Ramos (cell line): Measurements from ENCODE around the gene CPTP.

Experiments used
- in situ Hi-C: fragments of 300-500 bp; cut with MboI; formaldehyde crosslinking; loops from one replicate; pipeline ENCODE4 v1.14.3; 2022; ENCODE audit warnings: low sequenced_read_pairs; ENCODE audit not compliant: unreplicated experiment

CPTP gene

GRCh38 chr1:1324524-1325287, at the start of gene CPTP, which contains the start of gene INTS11:
CPTP (plus strand) TSS chr1:1324802; CDS start chr1:1326911, 2,109 bp downstream.
INTS11 (minus strand) TSS chr1:1324660; CDS start chr1:1324608, 52 bp downstream.
- in situ Hi-C loops = no loop called here

DNA sequence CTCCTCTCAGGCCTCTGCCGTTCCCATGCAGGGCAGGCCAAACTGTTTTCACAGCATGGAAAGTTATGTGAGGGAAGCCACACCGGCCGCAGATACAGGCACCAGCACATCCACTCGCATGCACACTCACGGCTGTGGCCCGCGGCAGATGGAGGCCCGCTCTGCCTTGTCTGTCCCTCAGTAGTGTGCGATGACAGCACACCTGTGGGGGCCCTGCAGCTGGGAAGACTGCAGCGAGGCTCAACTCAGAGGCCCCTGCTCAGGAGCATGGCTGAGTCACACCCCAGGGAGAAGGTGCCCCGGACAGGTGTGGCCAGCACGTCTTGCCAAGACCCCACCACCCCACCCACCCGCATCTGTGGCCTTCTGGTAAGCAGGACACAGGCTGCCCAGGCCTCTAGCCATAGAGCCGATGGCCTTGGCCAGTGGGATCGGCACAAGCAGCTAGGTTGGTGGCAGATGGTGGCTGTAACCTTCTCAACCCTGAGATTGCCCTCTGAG, 49.6 kb upstream of the CPTP start:
- in situ Hi-C loops = no loop called here

- in situ Hi-C loops = no loop called here
Measured at GRCh38 chr1:1275836-1276235, 48.8 kb upstream of the CPTP start.

DNA sequence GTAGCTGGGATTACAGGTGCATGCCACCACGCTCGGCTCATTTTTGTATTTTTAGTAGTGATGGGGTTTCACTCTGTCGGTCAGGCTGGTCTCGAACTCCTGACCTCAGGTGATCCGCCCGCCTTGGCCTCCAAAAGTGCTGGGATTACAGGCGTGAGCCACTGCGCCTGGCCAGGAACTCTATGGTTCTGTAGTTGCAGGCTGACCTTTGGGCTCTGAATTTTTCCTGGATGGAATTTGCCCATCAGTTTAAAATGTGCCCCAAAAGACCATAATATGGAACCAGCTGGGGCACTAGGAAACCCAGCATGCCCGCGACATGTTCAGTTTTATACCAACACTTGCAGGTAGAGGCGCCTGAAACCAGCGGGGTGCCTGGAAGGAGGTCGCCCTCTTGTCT, 46.0 kb upstream of the CPTP start:
- in situ Hi-C loops = no loop called here

GRCh38 chr1:1279028-1279427, 45.6 kb upstream of the CPTP start:
- in situ Hi-C loops = no loop called here

- in situ Hi-C loops = no loop called here
Measured at GRCh38 chr1:1280782-1281481, 43.7 kb upstream of the CPTP start.

DNA sequence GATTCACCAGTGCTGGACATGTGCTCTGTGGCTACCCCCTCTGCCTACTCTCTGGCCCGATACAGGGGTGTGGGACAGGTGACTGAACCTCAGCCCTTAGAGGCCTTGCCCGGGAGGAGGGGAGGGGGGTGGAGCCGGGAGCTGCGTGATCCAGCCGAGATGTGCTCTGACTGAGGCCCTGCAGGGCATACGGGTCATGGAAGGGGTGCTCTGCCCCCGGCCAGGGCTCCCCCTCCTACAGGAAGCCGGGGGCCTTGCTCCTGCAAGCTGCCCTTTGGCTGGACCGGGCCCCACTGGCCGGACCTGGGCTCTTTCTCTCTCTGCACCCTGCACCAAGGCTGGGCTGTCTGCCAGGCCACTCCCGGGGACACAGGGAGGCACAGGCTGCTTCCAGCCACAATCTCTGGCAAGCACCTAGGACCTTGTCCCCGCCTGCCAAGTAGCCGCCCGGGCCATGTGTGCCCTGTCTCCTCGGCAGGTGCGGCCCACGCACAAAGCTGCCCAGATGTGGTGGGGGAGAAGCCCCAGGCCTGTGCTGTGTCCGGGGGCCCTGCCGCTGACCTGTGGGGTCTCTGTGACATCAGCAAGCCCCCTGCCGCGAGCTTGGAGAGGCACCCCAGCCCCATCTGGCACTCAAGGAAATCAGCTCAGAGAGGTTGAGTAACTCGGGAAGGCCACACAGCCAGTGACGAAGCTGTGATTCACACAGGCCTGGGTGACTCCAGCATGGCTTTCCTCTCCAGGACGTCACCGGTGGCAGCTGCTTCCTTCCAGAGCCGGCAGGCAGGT, 42.9 kb upstream of the CPTP start:
- in situ Hi-C loops = no loop called here

DNA sequence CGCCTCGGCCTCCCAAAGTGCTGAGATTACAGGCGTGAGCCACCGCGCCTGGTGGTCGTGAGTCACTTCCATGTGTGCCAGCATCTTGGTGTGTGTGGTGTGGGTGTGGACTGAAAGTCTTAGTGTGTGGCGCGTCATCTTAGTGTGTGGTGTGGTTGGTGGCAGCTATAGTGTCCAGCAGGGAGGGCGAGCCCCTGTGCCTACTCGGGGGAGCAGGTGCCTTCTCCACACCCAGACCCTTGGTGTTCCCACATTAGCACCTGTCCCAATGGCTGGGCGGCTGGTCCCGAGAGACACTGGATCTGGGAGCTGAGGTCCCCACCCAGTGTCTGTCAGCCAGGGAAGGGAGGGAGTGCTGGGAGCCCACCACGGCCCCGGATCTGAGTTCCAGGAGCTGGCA, 41.6 kb upstream of the CPTP start:
- in situ Hi-C loops = no loop called here

GRCh38 chr1:1283821-1284220, 40.8 kb upstream of the CPTP start:
- in situ Hi-C loops = no loop called here

- in situ Hi-C loops = no loop called here
Measured at GRCh38 chr1:1284221-1285101, 40.1 kb upstream of the CPTP start.

DNA sequence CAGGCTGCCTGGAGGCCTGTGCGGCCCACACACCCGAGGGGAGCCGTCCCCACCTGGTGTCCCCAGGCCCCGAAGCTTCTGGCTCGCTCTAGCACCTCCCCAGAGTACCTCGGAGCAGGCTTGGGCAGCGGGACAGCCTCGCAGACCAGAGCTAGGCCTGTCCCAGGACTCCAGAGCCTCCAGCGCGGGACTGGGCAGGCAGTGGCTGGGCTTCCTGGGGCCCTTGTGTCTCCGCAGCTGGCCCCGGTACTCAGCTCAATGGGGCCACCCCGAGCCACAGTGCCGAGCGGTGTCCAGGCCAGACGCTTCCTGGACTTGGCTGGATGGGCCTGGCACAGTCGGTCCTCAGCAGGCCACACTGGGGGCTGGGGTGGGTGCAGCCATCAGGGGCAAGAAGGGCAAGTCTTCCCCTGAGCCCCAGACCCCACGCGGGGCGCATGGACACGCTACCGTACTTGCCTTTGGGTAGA, 39.5 kb upstream of the CPTP start:
- in situ Hi-C loops = no loop called here

GRCh38 chr1:1285611-1286311, 38.8 kb upstream of the CPTP start:
- in situ Hi-C loops = no loop called here

DNA sequence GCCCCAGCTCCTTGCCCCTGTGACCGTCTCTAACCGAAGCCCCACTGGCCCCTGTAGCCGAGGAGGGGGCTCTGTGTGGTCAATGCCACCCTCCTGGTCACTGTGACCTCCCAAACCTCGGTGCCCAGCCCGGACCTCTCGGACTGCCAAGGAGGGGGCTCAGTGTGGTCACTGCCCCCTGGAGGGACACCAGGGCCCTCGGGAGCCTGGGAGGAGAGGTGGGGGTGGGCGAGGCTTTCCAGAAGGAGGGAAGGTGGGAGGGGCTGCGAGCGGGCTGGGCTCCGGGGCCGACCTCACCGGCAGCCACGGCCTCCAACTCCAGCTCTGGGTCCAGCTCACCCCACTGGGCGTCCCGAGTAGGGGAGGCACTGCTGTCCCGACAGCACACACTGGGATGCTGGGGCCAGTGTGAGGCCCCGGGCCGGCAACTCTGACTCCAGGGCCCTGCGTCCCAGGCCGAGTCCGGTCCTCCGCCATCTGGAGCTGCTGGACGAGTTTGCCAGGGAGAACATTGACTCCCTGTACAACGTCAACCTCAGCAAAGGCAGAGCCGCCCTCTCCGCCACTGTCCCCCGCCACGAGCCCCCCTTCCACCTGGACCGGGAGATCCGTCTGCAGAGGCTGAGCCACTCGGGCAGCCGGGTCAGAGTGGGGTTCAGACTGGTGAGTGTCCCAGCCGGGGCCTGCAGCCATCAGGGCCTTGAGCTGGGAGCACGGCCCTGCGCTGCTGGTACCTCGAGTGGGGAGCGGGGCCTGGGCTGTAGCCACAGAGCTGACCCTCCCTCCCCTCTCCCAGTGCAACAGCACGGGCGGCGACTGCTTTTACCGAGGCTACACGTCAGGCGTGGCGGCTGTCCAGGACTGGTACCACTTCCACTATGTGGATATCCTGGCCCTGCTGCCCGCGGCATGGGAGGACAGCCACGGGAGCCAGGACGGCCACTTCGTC, 38.0 kb upstream of the CPTP start:
- in situ Hi-C loops = no loop called here

DNA sequence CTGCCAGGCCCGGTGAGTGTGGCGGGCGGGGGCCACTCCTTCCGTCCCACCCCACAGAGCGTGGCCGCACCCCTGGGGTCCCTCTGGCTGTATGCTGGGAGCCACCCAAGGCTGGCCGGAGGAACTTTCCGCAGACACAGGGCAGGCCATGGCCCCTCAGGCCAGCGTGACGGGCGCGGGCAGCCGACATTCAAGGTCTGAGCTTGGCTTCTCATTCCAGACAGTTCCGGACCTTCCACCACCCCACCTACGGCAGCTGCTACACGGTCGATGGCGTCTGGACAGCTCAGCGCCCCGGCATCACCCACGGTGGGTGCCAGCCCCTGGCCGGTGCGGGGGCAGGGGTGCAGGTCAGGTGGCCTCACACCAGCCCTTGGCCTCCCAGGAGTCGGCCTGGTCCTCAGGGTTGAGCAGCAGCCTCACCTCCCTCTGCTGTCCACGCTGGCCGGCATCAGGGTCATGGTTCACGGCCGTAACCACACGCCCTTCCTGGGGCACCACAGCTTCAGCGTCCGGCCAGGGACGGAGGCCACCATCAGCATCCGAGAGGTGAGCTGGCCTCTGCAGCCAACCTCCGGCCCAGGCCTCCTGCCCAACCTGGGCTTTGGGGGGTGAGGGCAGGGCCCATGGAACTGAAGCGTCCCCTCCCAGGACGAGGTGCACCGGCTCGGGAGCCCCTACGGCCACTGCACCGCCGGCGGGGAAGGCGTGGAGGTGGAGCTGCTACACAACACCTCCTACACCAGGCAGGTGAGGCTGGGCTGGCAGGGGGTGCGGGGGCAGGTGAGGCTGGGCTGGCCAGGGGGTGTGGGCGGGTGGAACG, 37.1 kb upstream of the CPTP start:
- in situ Hi-C loops = no loop called here

- in situ Hi-C loops = loop anchor here (10.0 kb wide), 1 partner anchor 255 kb away; no protein-coding TSS in a partner anchor
Measured at GRCh38 chr1:1290238-1290731, 34.3 kb upstream of the CPTP start.

DNA sequence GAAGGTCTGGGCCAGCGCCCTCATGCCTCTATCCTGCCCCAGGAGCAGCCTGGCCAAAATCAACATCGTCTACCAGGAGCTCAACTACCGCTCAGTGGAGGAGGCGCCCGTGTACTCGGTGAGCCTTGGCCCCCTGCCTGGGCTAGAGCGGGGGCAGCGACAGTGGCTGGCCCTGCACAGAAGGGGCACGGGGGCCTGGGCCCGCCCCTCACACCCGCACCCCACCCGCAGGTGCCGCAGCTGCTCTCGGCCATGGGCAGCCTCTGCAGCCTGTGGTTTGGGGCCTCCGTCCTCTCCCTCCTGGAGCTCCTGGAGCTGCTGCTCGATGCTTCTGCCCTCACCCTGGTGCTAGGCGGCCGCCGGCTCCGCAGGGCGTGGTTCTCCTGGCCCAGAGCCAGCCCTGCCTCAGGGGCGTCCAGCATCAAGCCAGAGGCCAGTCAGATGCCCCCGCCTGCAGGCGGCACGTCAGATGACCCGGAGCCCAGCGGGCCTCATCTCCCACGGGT, 33.5 kb upstream of the CPTP start:
- in situ Hi-C loops = loop anchor here (10.0 kb wide), 1 partner anchor 256 kb away; no protein-coding TSS in a partner anchor
